GM18505 (cell line): ENCODE measurements around the gene OR10AD1.

Source experiments
- ATAC-seq: cut with Tn5 transposase; IDR thresholded peaks from one replicate; pipeline ENCODE4 v1.9.1; 2021; ENCODE audit not compliant: unreplicated experiment
- POLR2A ChIP-seq: IDR thresholded peaks from 4 replicates; pipeline ENCODE4 v1.6.1; 2011; ENCODE audit warnings: borderline replicate concordance; ENCODE audit not compliant: insufficient read depth, insufficient read length; ENCODE audit errors: extremely low read depth

OR10AD1 gene

DNA sequence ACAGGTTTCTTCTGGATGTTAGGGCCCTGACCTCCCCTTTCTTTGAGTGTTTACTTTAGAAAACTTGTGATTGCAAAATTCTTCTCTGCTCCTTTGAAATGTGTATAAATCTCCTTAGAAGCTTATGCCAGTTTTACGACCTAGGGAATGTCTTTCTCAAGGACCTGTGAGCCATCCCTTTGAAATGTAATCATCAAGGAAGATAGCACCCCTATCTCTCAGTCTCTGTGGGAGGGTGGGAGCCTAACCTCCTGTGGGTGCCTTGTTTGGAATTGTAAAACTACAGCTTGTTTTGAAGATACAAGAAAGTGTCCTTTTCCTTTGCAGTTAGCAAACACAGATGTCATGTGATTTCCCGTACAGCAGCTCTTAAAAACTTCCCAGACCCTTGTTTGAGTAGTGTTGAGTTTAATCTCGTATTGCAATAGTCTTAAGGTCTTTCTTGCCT is 3.3 kb downstream of the OR10AD1 start:
- no peak for ATAC-seq
- no peak for TF ChIP-seq POLR2A

DNA sequence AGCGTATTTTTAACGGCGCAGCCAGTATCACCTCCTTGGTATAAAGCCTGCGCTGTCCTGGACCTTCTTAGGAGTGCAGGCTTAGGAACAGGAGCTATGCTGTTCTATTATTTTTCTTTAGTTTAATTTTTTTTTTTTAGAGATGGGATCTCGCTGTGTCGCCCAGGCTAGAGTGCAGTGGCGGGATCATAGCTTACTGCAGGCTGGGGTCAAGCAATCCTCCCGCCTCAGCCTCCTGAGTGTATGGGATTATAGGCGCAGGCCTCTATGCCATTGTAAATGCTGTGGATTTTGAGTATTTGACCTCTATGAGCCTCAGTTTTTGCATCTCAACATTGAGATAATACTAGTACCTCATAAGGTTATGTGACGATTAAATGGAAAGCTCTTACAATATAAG is 4.1 kb downstream of the OR10AD1 start:
- no peak for TF ChIP-seq POLR2A
- no peak for ATAC-seq

DNA sequence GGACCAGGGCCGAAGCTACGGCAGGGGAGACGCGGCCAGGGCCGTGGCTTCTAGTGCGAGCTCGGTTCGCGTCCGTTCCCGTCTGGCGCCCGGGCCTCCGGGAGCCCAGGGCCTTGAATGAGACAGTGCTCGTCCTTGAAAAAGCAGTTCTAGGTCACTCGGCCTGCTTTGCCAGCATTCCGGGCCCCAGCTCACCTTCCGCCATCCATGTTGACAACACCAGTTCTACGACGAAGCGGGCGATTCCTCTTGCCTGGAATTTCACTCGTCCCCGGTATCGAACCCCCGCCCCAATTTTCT is 4.5 kb downstream of the OR10AD1 start:
- peak; percentile 12 for ATAC-seq
- no peak for TF ChIP-seq POLR2A

DNA sequence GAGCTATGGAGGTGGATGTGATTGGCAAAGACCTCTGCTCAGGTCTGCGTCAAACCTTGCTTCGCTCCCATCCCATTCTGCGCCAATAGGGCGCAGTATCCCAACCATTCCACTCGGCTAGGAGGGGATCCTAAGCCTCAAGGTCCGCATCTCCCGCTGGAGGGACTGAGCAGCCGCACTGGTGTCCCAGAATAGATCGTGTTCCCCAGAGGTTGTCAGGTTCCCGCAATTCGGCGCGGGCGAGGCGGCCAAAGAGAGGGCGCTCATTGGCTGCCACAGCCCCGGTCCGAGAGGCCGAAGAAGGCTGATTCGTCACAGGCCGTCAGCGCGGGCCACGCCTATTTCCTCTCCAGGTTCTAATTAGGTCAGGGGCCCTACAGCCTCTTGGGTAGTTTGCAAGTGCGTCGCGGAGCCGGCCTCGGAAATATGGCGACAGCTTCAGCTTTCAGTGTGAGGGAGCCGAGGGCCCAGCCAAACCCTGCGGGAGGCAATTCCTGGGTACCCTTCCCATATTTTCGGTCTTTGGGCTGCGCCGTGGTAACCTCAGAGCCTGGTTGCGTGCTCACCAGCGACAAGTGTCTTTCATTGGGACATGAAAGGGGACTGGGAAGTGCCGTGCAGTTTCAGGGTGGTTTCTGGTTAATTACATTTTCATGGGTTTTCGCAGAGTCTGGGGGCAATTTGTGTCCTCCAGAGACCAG is 5.0 kb downstream of the OR10AD1 start:
- peak; percentile 97 for TF ChIP-seq POLR2A
- peak; percentile 99 for ATAC-seq

DNA sequence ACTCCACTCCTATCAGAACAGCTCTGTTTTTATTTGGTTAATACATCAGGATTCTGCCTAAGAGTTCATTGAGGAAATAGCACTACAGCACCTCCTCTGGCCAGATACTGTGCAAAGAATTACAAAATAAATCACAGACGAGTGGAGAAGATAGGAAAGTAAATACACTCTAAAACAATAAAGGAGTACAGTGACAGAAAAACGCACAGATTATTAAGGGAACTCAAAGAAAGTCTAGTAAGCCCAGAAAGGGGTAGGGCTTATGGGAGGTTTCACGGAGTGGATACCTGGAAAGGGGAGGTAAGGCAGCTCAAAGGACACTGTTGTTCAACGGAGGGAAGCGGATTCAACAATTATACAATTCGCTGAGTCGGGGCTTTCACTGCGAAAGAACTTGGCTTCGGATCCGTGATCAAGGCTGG is 5.5 kb downstream of the OR10AD1 start:
- peak; percentile 20 for ATAC-seq
- no peak for TF ChIP-seq POLR2A

DNA sequence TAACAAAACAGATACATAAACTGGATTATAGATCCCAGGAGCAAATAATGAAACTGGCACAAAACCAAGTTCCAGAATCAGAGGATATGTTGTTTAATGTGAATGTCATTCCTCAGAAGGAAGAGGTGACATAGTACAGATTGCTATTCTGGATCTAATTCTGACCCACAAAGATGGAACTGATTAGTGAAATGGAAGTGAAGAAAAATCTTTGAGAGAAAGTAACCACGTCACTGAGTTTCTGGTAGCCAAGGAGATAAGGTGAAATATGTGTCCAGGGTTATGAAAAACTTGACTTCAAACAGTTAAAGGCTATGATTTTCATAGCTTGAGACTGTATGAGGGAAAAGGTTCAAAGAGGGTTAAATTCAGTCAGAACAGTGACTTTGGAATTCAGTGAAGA is 8.3 kb downstream of the OR10AD1 start:
- ATAC-seq = no peak
- no peak for TF ChIP-seq POLR2A

DNA sequence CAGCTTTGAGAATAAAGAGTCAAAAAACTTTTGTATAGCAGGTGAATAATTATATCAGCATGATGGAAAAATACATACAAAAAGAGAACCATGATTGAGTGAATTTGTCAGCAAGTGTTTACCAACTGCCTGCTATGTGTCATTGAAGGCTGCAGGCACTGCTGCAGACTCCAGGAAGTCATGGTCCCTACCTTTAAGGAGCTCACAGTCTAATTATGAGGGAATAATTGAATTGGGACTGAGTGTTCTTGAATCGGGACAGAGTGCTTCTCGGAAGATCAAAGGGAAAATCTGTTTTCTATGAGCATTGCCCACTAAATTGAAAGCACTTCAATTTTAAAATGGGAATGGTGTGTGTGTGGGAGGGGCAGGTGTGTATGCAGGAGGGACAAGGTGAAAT is 9.5 kb downstream of the OR10AD1 start:
- TF ChIP-seq POLR2A = no peak
- ATAC-seq = no peak

DNA sequence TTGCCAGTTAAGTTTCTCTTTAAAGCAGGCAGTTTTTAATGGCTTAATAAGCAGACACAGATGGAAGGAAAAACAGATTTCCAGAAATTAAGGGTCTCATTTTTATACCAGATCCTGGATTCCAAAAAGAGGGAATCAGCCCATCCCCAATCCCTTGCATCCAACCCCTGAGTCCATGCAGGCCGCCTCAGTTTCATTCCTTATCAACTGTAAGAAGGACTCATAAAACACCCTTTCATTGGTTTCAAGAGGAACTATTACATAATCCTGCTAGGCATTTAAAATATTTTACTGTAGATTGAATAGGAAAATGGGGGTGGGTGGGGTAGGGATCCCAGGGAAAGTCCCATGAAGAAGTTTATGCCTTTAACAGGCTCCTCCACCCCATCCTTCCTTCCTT is 10.2 kb downstream of the OR10AD1 start:
- ATAC-seq = no peak
- TF ChIP-seq POLR2A = no peak

DNA sequence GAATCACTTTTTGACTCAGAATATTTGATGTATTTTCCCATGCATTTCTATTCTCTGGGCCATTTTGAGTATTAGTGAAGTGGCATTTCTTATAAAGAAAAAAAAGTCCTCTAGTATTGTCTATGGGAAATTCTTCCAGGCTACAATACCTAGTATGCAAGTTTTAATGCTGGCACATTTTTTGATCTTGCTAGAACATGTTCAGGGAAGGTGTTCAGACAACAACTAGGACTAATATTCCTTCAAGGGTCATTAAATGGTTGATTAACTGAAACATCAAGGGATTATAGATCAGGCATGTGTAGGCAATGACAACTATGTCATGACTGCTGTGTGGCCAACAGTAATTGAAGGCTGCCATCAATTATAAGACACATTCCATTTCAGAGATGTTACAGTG is 12.0 kb downstream of the OR10AD1 start:
- ATAC-seq = no peak
- no peak for TF ChIP-seq POLR2A

DNA sequence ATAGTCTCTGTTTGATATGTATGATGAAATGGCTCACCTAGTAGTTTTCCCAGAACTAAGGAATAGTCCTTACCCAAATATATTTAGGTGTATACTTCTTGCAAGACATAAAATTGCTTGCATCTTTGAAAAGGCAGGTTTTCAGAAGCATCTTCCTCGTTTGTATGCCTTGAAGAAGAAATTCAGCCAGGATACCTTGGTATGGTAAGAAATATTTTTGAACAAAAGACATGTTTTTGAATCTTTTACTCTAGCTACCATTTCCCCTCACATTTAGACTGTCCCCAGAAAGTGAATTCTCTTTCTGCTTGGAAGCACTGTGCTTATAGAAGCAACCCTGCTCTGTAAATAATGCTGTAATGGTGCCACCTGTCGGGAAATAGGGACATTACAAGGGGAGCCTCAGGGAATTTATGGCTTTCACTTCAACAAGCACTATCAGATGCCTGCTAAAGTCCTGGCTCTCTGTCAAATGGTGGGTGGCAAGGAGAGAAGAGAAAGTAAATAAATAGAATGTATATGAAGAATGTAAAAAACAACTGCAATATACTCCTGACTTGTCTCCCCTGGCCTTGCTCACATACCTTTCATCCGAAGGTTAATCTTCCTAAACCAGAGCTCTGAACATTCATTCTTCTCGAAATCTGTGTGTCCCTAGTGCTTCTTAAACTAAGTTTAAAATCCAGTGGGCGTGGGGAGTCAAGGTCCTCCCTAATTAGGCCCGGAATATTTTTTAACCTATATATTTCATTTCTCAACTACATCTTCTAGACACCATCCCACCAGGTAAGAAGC is 13.6 kb downstream of the OR10AD1 start:
- no peak for ATAC-seq
- no peak for TF ChIP-seq POLR2A

DNA sequence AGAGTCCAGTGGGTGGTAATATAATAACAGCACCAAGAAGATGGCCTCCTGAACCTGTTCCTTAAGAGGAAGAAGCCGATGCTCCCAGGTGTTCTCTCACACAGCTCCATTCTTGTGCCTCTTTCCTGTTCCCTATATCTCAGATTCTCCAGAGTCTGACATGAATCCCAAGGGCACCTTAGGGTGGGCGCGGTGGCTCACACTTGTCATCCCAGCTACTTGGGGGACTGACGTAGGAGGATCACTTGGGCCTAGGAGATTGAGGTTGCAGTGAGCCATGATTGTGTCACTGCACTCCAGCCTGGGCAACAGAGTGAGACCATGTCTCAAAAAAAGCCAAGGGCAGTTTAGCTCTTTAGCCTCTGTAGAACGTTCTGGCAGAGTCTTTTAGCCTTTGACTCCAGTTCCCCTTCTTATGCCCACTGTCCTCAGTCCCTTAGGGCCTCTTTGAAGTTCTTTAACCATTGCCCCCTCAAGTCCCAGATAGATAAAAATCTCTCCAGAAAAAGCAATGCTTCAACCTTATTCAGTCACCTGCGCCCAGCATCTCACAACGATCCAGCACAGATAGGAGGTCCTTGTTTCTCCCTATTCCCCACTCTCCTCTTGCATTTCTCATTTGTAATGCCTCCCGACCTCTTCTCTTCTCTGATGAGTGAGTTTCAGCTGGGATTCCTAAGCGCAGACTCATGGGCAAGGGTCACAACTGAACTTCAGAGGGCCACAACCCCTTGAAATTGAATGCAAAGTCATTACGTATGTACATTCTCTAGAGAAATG is 15.0 kb downstream of the OR10AD1 start:
- ATAC-seq = no peak
- no peak for TF ChIP-seq POLR2A

DNA sequence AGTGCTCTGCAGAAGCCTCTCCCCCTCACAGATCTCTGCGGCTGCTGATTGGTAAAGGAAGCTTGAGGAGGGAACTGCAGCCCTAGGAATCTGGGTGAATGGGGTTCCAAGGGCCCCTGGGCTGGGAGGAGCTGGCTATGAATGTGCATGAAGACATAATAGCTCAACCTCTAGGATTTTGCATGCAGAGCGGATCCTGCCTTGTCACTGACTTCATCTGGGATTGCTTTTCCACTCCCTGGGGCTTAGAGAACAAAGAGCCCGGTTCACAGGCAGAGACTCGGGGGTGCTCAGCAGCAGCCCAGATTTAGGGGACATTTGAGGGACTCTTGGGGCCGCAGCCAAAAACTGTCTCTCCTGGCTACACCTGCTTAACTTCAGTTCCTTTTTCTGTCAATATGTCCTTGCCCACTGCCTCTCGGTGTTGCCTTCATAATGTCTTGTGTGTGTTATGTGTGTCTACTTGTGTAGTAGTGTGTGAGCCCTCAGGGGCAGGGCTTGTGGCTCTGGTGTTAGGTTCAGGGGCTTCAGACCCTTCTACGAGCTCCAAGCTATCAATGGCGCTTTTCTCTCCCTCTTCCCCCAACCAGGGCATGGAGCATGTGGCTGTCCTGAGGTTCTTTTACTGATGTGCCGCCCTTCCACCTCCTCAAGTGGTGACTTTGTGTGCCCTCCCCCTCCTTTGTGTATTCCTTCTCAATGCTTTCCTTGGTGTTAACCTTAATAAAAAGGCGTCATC is 17.7 kb downstream of the OR10AD1 start:
- TF ChIP-seq POLR2A = no peak
- no peak for ATAC-seq

DNA sequence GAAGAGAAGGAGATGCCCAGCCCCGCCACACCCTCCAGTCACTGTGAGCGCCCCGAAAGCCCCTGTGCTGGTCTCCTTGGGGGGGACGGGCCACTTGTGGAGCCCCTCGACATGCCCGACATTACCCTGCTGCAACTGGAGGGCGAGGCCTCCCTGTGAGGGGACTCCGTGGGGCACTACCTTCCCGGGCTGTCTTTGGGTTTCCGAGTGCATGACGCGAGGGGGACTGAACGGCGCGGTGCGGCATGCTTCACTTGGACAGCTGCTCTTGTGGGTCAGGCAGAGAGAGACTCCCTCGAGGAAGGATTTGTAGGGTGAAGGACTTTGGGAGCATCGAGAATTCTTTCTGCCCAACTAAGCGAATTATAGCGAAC is 18.6 kb downstream of the OR10AD1 start:
- ATAC-seq = no peak
- no peak for TF ChIP-seq POLR2A
